HEK293 (cell line): ENCODE results near the gene EFCAB8.

Experiments used
- CTCF ChIA-PET: fragments of 350-600 bp; formaldehyde crosslinking; extraction: SDS; loops from one replicate; lab custom pipeline; 2021; ENCODE audit warnings: antibody characterized with exemption; lab: Yijun Ruan, JAX
- POLR2A ChIA-PET: fragments of 300-600 bp; formaldehyde crosslinking; extraction: SDS; loops from one replicate; lab custom pipeline; 2020; ENCODE audit warnings: antibody characterized with exemption, inconsistent platforms; lab: Yijun Ruan, JAX
- H3K27ac ChIP-seq: fragments of 200-500 bp; sonication (Bioruptor generic); 2 replicates; pipeline ENCODE4 v1.5.1; 2014; ENCODE audit warnings: low read depth, low read length, control low read depth, inconsistent platforms; ENCODE audit errors: extremely low read depth
- H3K36me3 ChIP-seq, 2 experiments: fragments of 200-500 bp in 1 of 2; sonication (Bioruptor generic) in 1 of 2; 1 replicate in 1 of 2; 2 replicates in 1 of 2; pipeline ENCODE4 v1.5.1; 2014 to 2017; ENCODE audit warnings: inconsistent platforms in 2 of 2, low read length in 2 of 2; ENCODE audit not compliant: control insufficient read depth in 2 of 2, insufficient read depth in 1 of 2
- H3K4me1 ChIP-seq: fragments of 200-500 bp; sonication (Bioruptor generic); 2 replicates; pipeline ENCODE4 v1.5.1; 2014; ENCODE audit warnings: mild to moderate bottlenecking, low read length, inconsistent platforms; ENCODE audit not compliant: control insufficient read depth, insufficient read depth
- H3K4me3 ChIP-seq: 2 replicates; pipeline ENCODE4 v1.5.1; 2011; ENCODE audit warnings: low read depth, mild to moderate bottlenecking, control low read depth, low read length, moderate library complexity
- H3K9me3 ChIP-seq: fragments of 200-500 bp; sonication (Bioruptor generic); 2 replicates; pipeline ENCODE4 v1.5.1; 2014; ENCODE audit warnings: low read depth, low read length, inconsistent platforms; ENCODE audit not compliant: control insufficient read depth, insufficient read depth
- EGR2 ChIP-seq: fragments of 450-650 bp; formaldehyde crosslinking; IDR thresholded peaks from 2 replicates; pipeline ENCODE4 v1.5.1; 2016; ENCODE audit warnings: low read depth, missing biosample characterization, missing genetic modification characterization
- SCRT1 ChIP-seq: fragments of 450-650 bp; formaldehyde crosslinking; IDR thresholded peaks from 2 replicates; pipeline ENCODE4 v1.5.1; 2016; ENCODE audit warnings: missing biosample characterization, missing genetic modification characterization, borderline replicate concordance
- SCRT2 ChIP-seq: fragments of 450-650 bp; formaldehyde crosslinking; IDR thresholded peaks from 2 replicates; pipeline ENCODE4 v1.5.1; 2016; ENCODE audit warnings: missing biosample characterization, missing genetic modification characterization
- ZBTB1 ChIP-seq: fragments of 450-650 bp; formaldehyde crosslinking; IDR thresholded peaks from 2 replicates; pipeline ENCODE4 v1.5.1; 2016; ENCODE audit warnings: missing biosample characterization, missing genetic modification characterization
- ZFP3 ChIP-seq: fragments of 450-650 bp; formaldehyde crosslinking; IDR thresholded peaks from 2 replicates; pipeline ENCODE4 v1.5.1; 2016; ENCODE audit warnings: low read depth, missing biosample characterization, missing genetic modification characterization
- ZNF138 ChIP-seq: fragments of 450-650 bp; formaldehyde crosslinking; IDR thresholded peaks from 2 replicates; pipeline ENCODE4 v1.5.1; 2016; ENCODE audit warnings: missing biosample characterization, missing genetic modification characterization, borderline replicate concordance
- ZNF223 ChIP-seq: fragments of 450-650 bp; formaldehyde crosslinking; IDR thresholded peaks from 2 replicates; pipeline ENCODE4 v1.5.1; 2016; ENCODE audit warnings: missing biosample characterization, missing genetic modification characterization
- ZNF23 ChIP-seq: fragments of 450-650 bp; formaldehyde crosslinking; IDR thresholded peaks from 2 replicates; pipeline ENCODE4 v1.5.1; 2016; ENCODE audit warnings: missing biosample characterization, missing genetic modification characterization, borderline replicate concordance
- ZNF266 ChIP-seq: fragments of 450-650 bp; formaldehyde crosslinking; IDR thresholded peaks from 2 replicates; pipeline ENCODE4 v1.5.1; 2016; ENCODE audit warnings: missing biosample characterization, missing genetic modification characterization, low read depth
- ZNF274 ChIP-seq, 2 experiments: fragments of 200-500 bp in 1 of 2; fragments of 450-650 bp in 1 of 2; sonication (Bioruptor generic) in 1 of 2; formaldehyde crosslinking in 1 of 2; IDR thresholded peaks; 2 replicates each; pipeline versions ENCODE4 v1.5.1 to v1.6.1; 2014 to 2016; ENCODE audit warnings: borderline replicate concordance in 1 of 2, inconsistent platforms in 1 of 2, low read length in 1 of 2, missing biosample characterization in 1 of 2, missing genetic modification characterization in 1 of 2
- ZNF341 ChIP-seq: fragments of 450-650 bp; formaldehyde crosslinking; IDR thresholded peaks from 2 replicates; pipeline ENCODE4; 2016; ENCODE audit warnings: low read depth, missing biosample characterization, missing genetic modification characterization
- ZNF391 ChIP-seq: fragments of 450-650 bp; formaldehyde crosslinking; IDR thresholded peaks from 2 replicates; pipeline ENCODE4 v1.5.1; 2016; ENCODE audit warnings: low read depth, missing biosample characterization, missing genetic modification characterization, borderline replicate concordance
- ZNF473 ChIP-seq: fragments of 450-650 bp; formaldehyde crosslinking; IDR thresholded peaks from 2 replicates; pipeline ENCODE4 v1.5.1; 2017; ENCODE audit warnings: missing biosample characterization, missing genetic modification characterization
- ZNF529 ChIP-seq: fragments of 450-650 bp; formaldehyde crosslinking; IDR thresholded peaks from 2 replicates; pipeline ENCODE4 v1.5.1; 2017; ENCODE audit warnings: missing genetic modification characterization, missing biosample characterization; ENCODE audit not compliant: insufficient replicate concordance
- ZNF654 ChIP-seq: fragments of 450-650 bp; formaldehyde crosslinking; IDR thresholded peaks from 2 replicates; pipeline ENCODE4 v1.5.1; 2016; ENCODE audit warnings: low read depth, missing biosample characterization, missing genetic modification characterization
- ZNF677 ChIP-seq: fragments of 450-650 bp; IDR thresholded peaks from 2 replicates; pipeline ENCODE4 v1.5.0; 2018; ENCODE audit warnings: missing biosample characterization, mild to moderate bottlenecking, missing genetic modification characterization, moderate library complexity
- ZNF76 ChIP-seq: fragments of 450-650 bp; formaldehyde crosslinking; IDR thresholded peaks from 2 replicates; pipeline ENCODE4; 2016; ENCODE audit warnings: low read depth, missing biosample characterization, missing genetic modification characterization, borderline replicate concordance
- TF ChIP-seq, protein P1 (sequence below): fragments of 450-650 bp; formaldehyde crosslinking; IDR thresholded peaks from 2 replicates; pipeline ENCODE4 v1.5.1; 2016; ENCODE audit warnings: missing biosample characterization, missing genetic modification characterization, low read depth
- TF ChIP-seq, protein P2 (sequence below): fragments of 450-650 bp; formaldehyde crosslinking; conservative IDR thresholded peaks from 2 replicates; pipeline ENCODE4 v1.5.1; 2016; ENCODE audit warnings: low read depth, missing biosample characterization, missing genetic modification characterization

EFCAB8 gene

DNA sequence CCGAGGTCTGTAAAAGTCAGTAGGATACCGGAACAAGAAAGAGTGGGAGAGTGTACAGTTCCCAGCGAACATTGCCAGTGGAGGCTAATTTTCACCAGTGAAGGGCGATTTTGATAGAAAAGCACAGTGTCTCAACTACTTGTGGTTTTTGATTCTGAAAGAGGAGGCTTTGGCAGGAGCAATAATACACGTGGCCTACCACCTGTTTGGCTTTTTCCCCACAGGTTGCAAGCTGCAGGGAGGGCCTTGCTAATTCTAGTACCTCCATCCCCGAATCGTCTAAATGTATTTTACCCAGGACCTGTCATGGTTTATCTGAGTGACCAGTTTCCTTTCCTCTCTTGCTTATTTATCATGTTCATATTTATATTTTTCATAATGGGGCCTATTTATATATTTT lies 3.3 kb upstream of the EFCAB8 start:
- no peak for TF ChIP-seq ZNF274 (IDR thresholded peaks at IDR 0.05; ENCODE audit: low read length)
- no peak for TF ChIP-seq ZNF274 (tag by site-specific recombination; IDR thresholded peaks at IDR 0.05; ENCODE audit: borderline replicate concordance)
- no peak for TF ChIP-seq ZNF341 (tag by site-specific recombination)
- TF ChIP-seq ZNF391 (tag by site-specific recombination), result no peak
- no peak for TF ChIP-seq ZNF654 (tag by site-specific recombination)
- TF ChIP-seq ZNF223, result no peak
- TF ChIP-seq ZNF677 (tag by site-specific recombination), result no peak
- TF ChIP-seq SCRT2 (tag by site-specific recombination), result peak; percentile 64
- no peak for TF ChIP-seq ZNF473 (tag by site-specific recombination)
- no peak for TF ChIP-seq ZNF266
- TF ChIP-seq, protein P1, sequence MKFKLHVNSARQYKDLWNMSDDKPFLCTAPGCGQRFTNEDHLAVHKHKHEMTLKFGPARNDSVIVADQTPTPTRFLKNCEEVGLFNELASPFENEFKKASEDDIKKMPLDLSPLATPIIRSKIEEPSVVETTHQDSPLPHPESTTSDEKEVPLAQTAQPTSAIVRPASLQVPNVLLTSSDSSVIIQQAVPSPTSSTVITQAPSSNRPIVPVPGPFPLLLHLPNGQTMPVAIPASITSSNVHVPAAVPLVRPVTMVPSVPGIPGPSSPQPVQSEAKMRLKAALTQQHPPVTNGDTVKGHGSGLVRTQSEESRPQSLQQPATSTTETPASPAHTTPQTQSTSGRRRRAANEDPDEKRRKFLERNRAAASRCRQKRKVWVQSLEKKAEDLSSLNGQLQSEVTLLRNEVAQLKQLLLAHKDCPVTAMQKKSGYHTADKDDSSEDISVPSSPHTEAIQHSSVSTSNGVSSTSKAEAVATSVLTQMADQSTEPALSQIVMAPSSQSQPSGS (tag by site-specific recombination), result no peak
- TF ChIP-seq, protein P2, sequence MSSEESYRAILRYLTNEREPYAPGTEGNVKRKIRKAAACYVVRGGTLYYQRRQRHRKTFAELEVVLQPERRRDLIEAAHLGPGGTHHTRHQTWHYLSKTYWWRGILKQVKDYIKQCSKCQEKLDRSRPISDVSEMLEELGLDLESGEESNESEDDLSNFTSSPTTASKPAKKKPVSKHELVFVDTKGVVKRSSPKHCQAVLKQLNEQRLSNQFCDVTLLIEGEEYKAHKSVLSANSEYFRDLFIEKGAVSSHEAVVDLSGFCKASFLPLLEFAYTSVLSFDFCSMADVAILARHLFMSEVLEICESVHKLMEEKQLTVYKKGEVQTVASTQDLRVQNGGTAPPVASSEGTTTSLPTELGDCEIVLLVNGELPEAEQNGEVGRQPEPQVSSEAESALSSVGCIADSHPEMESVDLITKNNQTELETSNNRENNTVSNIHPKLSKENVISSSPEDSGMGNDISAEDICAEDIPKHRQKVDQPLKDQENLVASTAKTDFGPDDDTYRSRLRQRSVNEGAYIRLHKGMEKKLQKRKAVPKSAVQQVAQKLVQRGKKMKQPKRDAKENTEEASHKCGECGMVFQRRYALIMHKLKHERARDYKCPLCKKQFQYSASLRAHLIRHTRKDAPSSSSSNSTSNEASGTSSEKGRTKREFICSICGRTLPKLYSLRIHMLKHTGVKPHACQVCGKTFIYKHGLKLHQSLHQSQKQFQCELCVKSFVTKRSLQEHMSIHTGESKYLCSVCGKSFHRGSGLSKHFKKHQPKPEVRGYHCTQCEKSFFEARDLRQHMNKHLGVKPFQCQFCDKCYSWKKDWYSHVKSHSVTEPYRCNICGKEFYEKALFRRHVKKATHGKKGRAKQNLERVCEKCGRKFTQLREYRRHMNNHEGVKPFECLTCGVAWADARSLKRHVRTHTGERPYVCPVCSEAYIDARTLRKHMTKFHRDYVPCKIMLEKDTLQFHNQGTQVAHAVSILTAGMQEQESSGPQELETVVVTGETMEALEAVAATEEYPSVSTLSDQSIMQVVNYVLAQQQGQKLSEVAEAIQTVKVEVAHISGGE (tag by site-specific recombination), result no peak
- TF ChIP-seq ZNF529 (tag by site-specific recombination), result no peak
- peak; percentile 39; the same call in 1 of the 2 replicates for TF ChIP-seq SCRT1 (tag by site-specific recombination)
- ChIA-PET CTCF (no interaction called here), POLR2A (no interaction called here)
- Histone ChIP-seq H3K9me3 (no peaks in the 10 kb centered on the region), H3K4me1 (no peaks in the 10 kb centered on the region), H3K36me3 (peaks cover 3 to 45% of the 10 kb centered on the region in 2 experiments; a peak in 2 of 3 replicates), H3K4me3 (no peak overlapping the region), H3K27ac (no peak overlapping the region)

DNA sequence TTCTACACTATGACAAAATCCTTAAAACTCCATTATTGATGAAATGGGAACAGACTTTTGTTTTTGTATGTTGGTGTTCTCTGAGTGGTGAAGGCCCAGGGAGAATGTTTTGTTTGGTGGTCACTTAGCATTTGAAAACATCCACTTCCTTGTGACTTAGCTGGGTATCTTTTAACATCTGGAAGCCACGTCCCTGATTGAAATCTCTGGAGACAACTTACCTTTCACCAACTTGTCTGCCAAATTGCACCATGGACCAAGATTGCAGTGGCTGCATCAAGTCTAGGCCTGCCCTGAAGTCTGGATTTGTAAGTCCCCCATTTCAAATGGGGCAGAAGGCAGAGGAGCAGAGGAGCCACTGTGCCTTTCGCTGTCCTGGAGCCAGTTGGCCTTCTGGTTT lies 534 bp upstream of the EFCAB8 start:
- POLR2A ChIA-PET, result no interaction called here
- H3K36me3 ChIP-seq, result peaks cover 3 to 24% of the 10 kb centered on the region in 2 experiments; a peak in 2 of 3 replicates
- CTCF ChIA-PET, result interaction anchor here (0.7 kb wide), 1 partner anchor 16 kb away, joined by 3 read pairs; no protein-coding TSS in a partner anchor
- no peaks in the 10 kb centered on the region for H3K9me3 ChIP-seq
- H3K4me3 ChIP-seq, result no peak overlapping the region
- no peaks in the 10 kb centered on the region for H3K4me1 ChIP-seq
- TF ChIP-seq EGR2 (tag by site-specific recombination) (no peak), ZNF76 (tag by site-specific recombination) (no peak), ZNF138 (tag by site-specific recombination) (no peak), ZNF654 (tag by site-specific recombination) (no peak), ZFP3 (no peak)
- no peak overlapping the region for H3K27ac ChIP-seq

DNA sequence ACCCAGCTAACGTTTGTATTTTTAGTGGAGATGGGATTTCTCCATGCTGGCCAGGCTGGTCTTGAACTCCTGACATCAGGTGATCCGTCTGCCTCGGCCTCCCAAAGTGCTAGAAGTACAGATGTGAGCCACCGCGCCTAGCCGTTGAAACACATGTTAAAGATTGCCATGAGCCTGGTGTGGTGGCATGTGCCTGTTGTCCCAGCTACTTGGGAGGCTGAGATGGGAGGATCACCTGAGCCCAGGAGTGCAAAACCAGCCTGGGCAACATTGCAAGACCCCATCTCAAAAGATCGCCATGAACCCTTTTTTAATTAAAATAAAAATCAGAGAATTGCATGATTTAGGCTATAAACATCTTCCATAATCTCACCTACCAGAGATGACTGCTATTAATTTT lies 2.7 kb downstream of the EFCAB8 start:
- TF ChIP-seq ZBTB1, result no peak
- TF ChIP-seq ZNF23 (tag by site-specific recombination), result no peak
- CTCF ChIA-PET, result no interaction called here
- POLR2A ChIA-PET, result no interaction called here
- H3K36me3 ChIP-seq, result peaks cover 0 to 10% of the 10 kb centered on the region in 2 experiments; a peak in 2 of 3 replicates
- no peak overlapping the region for H3K4me3 ChIP-seq
- H3K4me1 ChIP-seq, result no peaks in the 10 kb centered on the region
- no peaks in the 10 kb centered on the region for H3K9me3 ChIP-seq
- no peak overlapping the region for H3K27ac ChIP-seq
